Amygdala (tissue), 56 donors: Measurements from ENCODE around the gene SLC39A1.
A peak's percentile ranks its signal among the peaks of the same experiment; 100 is the strongest.

Experiments used
- DNase-seq, 56 donors: peaks; one replicate each; lab custom pipeline; 2025; lab: John Stamatoyannopoulos, UW

The SLC39A1 gene

DNA sequence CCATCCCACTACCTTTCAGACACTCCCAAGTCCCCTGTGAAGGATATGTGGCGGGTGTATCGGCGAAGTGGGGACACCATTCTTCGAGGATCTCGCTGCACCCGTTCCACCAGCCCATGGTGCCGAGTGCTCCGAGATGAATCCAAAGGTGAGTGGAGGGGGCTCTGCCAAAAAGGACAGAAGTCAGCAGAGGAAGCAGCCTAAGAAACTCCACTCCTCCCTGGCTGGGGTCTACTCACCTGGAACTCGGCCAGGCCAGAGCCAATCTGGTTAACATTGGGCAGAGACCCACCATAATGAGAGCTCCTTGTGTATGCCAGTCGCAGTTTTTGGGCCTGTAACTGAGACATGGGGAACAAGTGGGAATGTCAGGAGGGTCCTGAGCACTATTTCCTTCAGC, 8.5 kb downstream of the SLC39A1 start:
- no peak for DNase-seq

DNA sequence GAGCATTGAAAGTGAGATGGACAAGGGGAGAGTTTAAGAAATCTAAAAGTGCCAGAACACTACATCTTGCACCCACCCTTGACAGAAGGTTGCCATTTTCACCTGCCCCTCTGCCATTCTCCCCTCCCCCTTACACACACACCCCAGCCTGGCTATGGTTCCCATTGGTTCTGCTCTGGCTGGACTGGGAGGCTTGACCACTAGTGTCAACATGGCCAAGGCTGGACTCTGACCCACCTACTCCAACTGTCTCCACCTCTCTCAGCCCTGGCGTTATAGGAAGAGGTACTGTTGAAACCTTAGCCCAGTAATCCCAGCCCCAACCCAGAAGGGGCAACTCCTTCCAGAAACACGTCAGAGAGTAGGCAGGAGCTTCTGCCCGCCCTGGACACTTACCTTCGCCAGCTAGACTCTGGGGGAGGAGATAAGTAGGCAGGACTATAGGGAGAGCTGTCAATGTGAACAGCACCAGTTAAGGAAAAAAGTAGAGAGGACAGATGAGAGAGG, 9.4 kb downstream of the SLC39A1 start:
- no peak for DNase-seq

DNA sequence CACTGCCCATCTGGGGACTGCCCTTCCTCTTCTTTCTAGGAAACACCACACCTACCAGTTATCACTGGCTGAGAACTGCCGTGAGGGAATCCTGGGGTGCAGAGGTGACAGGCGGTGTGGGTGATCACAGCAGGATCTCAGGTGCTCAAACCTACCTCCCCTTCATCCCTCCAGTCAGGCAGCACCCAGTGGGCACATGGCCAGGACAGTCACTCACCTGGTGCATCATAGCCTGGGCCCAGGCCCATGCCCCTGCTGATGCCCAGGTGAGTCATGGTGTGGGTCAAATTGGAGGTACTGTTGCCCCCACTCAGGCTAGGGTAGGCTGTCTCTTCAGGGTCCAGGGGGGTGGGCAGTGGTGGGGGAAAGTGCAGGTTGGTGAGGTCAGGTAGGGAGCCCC, 11.5 kb downstream of the SLC39A1 start:
- DNase-seq = no peak

DNA sequence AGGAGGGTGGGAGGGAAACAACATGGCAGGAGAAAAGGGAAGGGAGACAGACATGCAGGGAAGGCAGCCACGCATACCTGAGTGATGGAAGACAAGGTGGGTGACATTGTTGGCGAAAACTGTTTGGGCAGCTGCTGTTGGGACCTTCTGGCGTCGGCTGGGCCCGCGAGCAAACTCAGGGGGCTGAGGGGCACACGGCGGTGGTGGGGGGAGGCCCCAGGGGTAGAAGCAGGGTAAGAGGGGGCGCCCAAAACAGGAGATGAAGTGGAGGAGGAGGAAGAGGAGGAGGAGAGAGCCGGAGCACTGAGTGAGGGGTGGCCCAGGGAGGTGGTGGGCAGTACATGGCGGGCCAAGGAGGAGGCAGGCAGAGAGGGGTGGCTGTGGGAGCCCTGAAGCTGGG, 12.2 kb downstream of the SLC39A1 start:
- DNase-seq = no peak

DNA sequence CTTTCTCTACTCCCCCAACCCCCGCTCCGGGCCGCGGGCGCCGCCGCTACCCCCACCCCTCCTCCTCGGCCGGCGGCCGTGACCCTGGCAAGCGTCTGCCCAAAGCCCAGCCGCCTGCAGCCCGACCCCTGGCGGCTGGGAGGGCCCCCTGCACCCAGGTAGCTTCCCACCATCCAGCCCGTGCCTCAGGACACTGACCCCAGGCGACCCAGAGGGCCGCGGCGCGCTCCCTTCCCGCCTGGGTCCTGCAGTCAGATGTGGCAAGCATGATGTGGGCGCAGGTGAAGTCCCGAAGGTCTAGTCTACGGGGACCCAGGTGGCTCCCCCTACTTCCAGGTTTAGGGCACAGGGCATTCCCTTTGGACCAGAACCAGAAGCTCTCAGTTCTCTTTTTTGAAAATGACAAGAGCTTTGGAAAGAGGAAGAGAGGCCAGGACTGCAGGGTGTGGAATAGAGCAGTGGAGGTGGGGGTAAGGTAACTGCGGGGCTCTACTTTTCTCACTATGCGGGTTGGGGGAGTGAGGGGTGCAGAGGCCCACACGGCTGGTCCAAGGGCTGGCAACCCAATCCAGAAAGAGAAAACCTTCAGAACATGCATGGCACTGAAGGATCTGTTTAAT, 16.6 kb downstream of the SLC39A1 start, which contains the start of gene DENND4B:
Gene DENND4B, minus strand, starts transcription at position 97 of the 620 bp plus-strand sequence. CDS start 2,344 bp downstream, outside the sequence.
- DNase-seq = peak in 53 of 56 donors; percentile 26 to 82 (median 61)

DNA sequence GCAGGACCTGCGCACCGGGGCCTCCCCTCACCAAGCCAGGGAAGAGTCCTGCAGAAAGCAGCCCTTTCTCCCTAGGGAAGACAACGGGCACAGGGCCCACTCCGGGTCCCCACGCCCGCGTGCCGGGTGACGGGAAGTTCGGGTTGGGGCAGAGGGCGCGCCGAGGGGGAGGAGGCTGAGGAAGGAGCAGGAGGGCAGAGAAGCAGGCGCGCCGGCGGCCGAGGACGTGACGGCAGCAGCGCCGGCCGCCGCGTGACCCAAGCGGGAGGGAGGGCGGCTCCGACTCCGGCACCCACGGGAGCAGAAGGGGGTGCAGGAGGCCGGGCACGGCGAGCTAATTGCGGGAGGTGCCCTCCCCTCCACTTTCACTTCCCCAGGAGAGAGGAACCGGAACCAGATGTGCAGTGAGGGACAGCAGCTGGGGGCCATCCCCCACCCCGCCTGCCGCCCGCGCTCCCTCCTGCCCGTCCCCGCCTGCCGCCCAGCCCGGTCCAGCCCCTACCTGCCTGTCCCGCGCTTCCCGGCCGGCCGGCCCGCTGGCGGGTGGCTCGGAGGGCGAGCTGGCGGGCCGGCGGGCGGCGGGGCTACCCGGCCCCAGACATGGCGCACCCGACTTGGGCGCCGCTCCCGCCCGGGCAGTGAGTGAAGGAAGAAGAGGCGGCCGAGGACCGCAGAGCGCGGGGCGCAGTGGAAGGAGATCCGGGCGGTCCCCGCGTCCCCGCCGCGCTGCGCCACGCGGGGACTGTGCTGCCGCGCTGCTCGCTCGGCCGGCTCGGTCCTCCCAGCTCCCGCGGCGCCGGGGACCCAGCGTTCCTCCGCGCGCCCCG, 17.3 kb downstream of the SLC39A1 start:
- peak in 52 of 56 donors; percentile 25 to 83 (median 62) for DNase-seq

DNA sequence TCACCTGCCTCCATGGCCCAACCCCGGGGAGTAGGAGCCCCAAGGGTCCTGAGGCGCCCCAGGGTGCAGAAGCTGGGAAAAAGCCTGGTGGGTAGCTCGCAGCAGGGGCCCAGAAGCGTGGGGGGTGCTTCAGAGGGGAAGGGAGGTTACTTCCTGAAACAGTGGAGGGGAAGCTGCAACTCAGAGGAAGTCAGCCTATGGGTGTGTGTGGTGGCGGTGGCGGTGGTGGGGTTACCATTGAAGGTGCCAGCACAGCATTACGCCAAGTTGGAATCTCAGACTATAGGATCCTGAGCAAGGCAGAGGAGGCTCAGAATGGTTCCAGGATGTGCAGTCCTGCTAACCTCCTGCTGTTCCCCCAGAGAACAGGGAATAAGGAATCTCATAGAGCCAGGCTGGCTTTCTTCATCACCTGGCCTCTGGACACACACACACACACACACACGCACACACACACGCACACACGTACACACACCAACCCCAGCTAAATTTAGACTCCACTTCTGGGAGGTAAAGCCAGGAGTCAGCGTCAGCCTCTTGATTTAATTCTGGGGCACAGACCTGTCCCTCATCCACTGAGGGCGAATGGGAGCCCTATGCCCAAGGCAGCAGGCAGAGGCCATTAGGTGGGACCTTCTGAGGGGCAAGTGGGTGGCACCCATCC, 18.1 kb downstream of the SLC39A1 start:
- peak in 14 of 56 donors; percentile 11 to 36 (median 21) for DNase-seq

DNA sequence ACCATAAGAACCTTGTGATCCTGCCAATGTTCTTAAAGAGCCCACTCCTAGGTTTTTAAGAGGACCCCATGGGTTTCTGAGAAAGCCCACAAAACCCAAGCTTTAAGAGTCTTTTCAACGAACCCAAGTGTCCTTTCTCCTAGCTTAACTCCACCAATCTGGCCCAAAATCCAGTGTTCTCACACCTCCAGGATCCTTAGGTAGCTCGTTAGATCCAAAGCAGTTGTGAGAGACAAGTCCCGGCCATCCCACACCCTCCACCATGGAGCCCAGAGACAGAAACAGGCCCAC, 18.6 kb downstream of the SLC39A1 start:
- no peak for DNase-seq

DNA sequence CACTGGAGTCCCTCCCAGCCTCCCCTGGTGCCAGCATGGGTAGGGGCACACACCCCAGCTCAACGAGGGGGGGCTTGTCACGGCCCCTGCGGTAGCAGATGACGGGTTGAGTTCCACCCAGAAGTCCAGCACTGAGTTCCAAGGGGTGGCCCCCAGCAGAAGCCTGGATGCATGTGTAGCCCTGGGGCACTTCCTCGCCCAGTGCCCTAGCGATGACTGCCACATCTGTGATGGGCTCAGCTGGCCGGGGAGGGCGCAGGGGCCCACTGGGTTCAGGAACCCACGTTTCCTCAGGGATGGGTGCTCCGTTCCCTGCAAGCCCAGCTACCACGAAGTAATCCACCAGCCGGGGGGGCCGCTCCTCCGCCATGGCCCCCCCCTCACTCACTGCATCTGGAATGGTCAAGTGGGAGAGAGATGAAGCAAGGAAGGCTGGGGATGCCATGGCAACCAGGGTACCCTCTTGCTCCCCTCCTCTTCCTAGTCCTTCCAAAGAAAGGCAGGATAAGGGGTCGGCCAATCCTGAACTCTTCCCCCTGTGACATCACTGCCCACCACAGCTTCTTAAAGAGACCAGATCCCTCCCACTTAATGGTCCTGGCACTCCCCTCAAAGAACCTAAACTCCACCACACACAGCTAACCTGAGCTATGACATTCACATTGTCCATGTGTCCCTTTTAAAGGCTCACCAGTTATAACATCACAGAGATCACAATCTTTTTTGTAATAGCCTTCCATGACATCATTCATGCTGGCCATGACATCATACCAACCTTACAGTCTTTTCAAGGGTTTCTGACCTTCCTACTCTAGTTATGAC, 19.1 kb downstream of the SLC39A1 start:
- DNase-seq = no peak

DNA sequence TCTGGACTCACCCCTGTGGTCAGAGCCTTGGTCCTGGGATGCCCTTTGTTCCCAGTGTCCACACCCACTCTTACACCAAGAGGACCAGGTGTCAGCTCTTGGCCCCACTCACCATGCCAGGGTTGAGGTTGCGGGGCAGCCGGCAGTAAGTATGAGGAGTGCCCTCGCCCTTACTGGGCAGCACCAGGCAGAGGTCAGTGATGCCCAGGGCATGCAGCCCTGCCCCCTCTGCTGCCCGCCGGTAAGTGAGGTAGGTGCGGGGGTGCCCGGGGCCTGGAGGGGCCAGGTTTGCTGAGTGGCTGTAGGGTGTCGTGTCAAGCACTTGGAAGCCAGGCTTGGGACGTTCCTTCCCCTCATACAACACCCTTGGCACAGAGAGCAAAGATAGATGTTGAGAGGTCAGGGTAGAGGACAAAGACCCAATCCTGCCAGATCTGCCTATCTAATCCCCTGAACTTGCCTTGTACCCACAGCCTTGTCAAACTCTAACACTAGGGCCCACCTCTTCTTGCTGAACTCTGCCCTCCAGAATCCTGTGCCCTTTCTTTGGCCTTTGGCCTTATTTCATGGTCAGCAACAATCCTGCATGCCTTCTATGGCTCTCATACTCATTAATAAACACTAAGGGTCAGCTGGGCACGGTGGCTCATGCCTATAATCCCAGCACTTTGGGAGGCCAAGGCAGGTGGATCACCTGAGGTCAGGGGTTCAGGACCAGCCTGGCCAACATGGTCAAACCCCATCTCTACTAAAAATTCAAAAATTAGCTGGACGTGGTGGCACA, 20.4 kb downstream of the SLC39A1 start:
- DNase-seq = no peak

DNA sequence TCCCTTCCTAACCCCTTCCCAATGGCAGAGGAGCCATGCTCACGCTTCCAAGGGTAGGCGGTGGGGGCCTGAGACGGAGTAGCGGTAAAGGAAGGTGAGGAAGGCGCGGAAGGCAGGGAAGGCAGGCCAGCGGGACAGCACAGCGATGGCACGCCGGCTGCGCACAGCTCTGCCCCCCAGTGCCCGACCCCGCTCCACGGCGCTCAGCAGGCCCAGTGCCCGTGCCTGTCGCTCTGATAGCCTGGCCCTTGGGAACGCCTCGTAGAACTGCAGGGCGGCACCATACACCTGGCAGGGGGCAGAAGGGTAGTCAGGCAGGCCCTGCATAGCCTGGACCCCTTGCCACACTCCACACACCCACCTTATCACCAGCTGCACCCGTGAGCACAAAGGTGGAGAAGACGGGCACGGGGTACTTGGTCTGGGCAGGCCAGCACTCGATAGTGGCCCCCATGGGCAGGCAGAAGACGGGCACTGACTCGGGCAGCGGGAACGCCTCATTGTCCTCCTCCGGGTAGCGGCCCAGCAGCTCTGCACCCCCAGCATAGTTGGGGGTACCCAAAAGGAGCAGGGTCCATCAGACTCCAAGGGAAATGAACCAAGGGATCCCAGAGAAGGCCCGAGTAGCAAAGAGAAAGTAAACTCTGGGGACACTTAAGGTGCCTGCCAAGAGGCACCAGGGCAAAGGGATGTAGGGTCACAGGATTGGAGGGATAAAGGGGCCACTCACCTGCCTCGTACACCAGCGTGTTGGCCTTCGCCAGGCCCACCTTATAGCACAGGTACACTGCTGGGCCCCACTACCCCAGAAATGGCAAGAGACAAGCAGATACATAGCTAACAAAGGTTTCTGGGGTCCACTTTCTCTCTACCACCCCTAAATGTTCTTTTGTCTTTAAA, 21.3 kb downstream of the SLC39A1 start:
- no peak for DNase-seq

DNA sequence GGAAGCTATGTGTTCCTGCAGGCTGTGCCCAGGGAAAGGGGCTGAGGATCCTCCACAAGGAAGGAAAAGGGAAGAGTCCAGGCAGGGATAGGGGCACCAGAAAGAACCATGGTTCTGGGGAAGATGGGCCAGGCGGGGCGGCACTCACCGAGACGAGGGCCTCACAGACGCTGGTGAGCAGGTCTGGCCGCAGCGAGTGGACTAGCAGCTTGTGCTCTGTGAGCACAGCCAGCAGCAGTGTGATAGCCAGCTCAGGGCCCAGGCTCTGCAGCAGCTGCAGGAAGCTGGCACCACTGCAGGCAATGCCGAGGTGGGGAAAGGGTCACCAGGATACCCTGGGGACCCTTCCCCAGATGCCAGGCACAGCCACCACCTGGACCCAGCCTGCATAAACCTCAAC, 22.6 kb downstream of the SLC39A1 start:
- DNase-seq = no peak

DNA sequence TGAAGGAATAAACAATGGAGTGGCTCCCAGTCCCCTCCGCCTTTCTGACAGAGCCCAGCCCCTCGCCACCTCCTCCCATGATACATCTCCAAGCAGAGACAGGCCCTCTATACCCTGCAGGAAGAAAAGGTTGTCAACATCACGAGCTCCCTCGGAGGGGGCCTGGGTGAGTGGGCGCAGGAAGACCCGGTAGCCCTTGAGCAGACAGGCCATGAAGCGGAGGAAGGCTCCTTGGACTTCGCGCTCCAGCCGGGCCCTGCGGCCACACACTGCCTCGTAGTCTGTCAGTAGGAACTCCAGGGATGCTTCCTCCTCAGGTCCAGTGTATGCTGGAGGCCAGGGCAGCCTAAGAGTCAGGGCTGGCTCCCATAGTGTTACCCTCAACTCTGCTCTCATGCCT, 23.9 kb downstream of the SLC39A1 start:
- DNase-seq = no peak

DNA sequence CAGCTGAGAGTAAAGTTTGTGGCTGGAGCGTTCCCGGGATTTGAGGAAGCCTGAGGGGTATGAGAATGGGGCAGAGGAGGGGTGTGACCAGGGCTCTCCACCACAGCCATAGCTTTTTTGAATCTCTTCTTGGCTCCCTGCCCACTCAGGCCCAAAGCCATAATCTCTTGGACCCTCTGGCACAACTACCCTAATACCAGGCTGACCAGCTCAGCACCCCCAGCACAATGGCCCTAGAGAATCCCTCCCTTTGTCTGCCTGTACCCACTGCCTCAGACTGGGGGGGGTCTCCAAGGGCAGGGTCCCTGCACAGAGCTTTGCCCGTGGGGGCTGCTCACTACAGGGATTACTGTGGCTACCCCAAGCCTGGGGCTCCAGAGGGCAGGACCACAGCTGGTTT, 24.3 kb downstream of the SLC39A1 start:
- DNase-seq = no peak

DNA sequence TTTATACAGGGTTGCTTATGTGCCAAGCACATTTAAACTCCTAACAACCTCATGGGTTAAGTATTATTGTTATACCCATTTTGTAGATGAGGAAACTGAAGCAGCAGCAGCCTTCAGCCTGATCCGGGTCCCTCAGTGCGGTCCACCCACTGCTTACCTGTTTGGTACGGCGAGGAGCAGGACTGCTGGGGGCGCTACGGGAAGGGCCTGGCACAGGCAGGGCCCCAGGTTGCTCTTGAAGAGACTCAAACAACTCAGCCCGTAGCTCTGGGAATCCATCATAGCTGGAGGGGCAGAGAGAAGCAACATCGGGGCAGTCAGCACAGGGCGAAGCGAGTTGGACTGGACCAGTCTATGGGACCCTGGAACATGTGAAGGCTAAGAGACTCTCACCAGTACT, 26.0 kb downstream of the SLC39A1 start:
- no peak for DNase-seq

DNA sequence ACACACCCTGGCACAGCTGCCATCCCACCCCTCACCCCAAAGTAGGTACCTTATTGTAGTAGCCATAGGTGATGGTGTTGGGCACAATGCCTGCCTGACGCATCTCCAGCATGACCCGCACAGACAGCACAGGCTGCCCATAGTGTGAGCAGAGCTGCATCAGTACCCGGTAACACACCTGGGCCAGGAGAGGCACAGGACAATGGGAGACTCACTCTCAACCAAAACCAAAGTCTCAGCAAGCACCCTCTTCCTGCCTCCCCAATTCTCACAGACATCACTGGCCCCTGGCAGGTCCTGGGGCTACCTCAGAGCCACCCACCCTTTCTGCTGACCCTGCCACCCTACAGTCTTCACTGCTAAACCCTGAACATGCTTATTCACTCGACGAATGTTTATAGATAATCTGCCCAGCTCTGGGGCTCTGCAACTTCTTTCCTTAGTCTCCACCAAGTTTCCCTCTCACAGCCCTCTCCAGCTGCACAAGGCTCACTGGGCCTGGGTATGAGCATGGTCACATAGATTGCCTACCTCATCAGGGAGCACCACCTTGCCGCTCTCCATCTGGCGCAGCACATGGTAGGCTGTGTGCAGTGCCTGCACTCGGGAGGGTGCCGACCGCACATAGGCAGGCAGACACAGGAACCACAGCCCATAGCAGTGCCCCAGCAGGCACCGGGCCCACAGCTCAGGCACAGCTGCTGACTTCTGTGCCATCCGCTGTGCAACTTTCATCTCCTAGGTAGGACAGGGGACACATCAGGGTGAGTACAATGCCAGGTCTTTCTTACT, 27.1 kb downstream of the SLC39A1 start:
- DNase-seq = no peak

DNA sequence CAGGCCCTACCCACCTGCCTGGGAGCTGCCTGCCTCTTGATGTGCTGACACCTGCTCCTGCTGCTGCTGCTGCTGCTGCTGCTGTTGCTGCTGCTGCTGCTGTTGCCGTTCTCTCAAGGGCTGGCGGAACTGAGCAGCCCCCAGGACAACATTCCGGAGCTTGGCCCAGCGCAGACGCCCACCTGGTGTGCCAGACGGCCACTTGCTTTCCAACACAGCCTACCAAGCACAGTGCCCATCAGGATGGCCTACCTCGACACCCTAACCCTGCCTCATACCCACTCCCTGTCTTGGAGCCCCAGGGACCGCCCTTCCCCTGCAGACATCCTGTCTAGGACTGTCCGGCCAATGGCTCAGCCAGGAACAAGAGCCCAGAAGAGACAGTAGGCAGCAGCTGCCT, 28.6 kb downstream of the SLC39A1 start:
- no peak for DNase-seq

DNA sequence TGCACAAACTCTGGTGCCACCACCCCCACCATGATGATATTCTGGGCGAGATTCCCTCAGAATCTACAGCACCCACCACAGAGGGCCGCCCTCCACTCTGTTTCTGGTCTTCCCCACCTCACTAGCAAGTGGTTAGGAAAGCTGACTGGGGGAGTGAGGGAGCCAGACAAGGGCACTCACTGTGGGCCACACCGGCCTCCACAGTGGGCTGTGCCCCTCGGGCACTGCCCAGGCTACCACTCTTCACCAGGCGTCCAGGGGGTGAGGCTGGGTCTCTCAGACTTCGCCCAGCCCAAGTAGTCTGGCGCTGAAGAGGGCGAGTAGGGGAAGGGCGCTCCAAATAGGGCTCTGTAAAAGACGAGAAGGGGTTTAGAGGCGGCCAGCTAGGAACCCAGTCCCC, 29.4 kb downstream of the SLC39A1 start:
- DNase-seq = no peak
